MM.1S (cell line): ENCODE results near the gene CDK5.

Source experiments
- DNase-seq: peaks from one replicate; pipeline ENCODE4 v3.0.0-alpha.2; 2015
- H2AFZ ChIP-seq: fragments of 300-600 bp; sonication (generic); 2 replicates; pipeline ENCODE4 v1.6.0; 2016; ENCODE audit warnings: antibody characterized with exemption, low read length
- H3F3A ChIP-seq: fragments of 300-600 bp; sonication (generic); 2 replicates; pipeline ENCODE4 v1.6.1; 2016; ENCODE audit warnings: mild to moderate bottlenecking, antibody characterized with exemption, low read length, moderate library complexity, mixed read lengths; ENCODE audit not compliant: insufficient read depth
- H3K27ac ChIP-seq: fragments of 300-600 bp; sonication (generic); 2 replicates; pipeline ENCODE4 v1.5.1; 2016; ENCODE audit warnings: mild to moderate bottlenecking, low read length
- H3K27me3 ChIP-seq: fragments of 300-600 bp; sonication (generic); replicated peaks from 2 replicates; pipeline ENCODE4 v1.6.0; 2016; ENCODE audit warnings: low read length; ENCODE audit not compliant: insufficient read depth
- H3K36me3 ChIP-seq: fragments of 300-600 bp; sonication (generic); replicated peaks from 2 replicates; pipeline ENCODE4 v1.6.1; 2016; ENCODE audit warnings: mild to moderate bottlenecking, low read length, mixed read lengths; ENCODE audit not compliant: insufficient read depth
- H3K4me1 ChIP-seq: fragments of 300-600 bp; sonication (generic); 2 replicates; pipeline ENCODE4 v1.6.1; 2016; ENCODE audit warnings: low read length, mixed read lengths
- H3K4me2 ChIP-seq: fragments of 300-600 bp; sonication (generic); 2 replicates; pipeline ENCODE4 v1.6.0; 2016; ENCODE audit warnings: low read depth, low read length
- H3K4me3 ChIP-seq: fragments of 300-600 bp; sonication (generic); 2 replicates; pipeline ENCODE4 v1.5.1; 2016; ENCODE audit warnings: low read length, mixed read lengths
- H3K79me2 ChIP-seq: fragments of 300-600 bp; sonication (generic); 2 replicates; pipeline ENCODE4 v1.6.1; 2016; ENCODE audit warnings: mixed run types, low read length, mixed read lengths
- H3K9ac ChIP-seq: fragments of 300-600 bp; sonication (generic); 2 replicates; pipeline ENCODE4 v1.6.1; 2016; ENCODE audit warnings: low read length, mixed read lengths
- H3K9me2 ChIP-seq: fragments of 300-600 bp; sonication (generic); replicated peaks from 2 replicates; pipeline ENCODE4 v1.6.1; 2016; ENCODE audit warnings: mild to moderate bottlenecking, low read length, mixed read lengths; ENCODE audit not compliant: insufficient read depth
- H3K9me3 ChIP-seq: fragments of 300-600 bp; sonication (generic); replicated peaks from 2 replicates; pipeline ENCODE4 v1.6.1; 2016; ENCODE audit warnings: mild to moderate bottlenecking, low read length, mixed read lengths; ENCODE audit not compliant: insufficient read depth
- H4K20me1 ChIP-seq: fragments of 300-600 bp; sonication (generic); 2 replicates; pipeline ENCODE4 v1.6.1; 2016; ENCODE audit warnings: mild to moderate bottlenecking, low read length, moderate library complexity, mixed read lengths; ENCODE audit not compliant: insufficient read depth
- CTCF ChIP-seq: fragments of 300-600 bp; sonication (generic); IDR thresholded peaks from 2 replicates; pipeline ENCODE4 v1.5.1; 2016; ENCODE audit warnings: antibody characterized with exemption, low read length, mixed read lengths
- EZH2 ChIP-seq: fragments of 300-600 bp; sonication (generic); optimal IDR thresholded peaks from 2 replicates; pipeline ENCODE3; 2017; ENCODE audit warnings: low read depth, mild to moderate bottlenecking, antibody characterized with exemption, low read length, mixed read lengths
- EZH2phosphoT487 ChIP-seq: fragments of 300-600 bp; sonication (generic); IDR thresholded peaks from 2 replicates; pipeline ENCODE4 v1.6.1; 2018; ENCODE audit warnings: antibody characterized with exemption, low read length

The CDK5 gene

GRCh38 chr7:151056283-151056665, 1.4 kb downstream of the CDK5 start:
- Histone ChIP-seq H2AFZ (no peak overlapping the region), H3K4me1 (peaks cover 6% of the 10 kb centered on the region), H3K4me2 (no peak overlapping the region), H3K4me3 (no peak overlapping the region), H3F3A (peaks cover 12% of the 10 kb centered on the region), H3K9me2 (no peaks in the 10 kb centered on the region), H3K79me2 (peaks cover 20% of the 10 kb centered on the region), H3K9ac (no peak overlapping the region), H3K27ac (no peak overlapping the region), H3K9me3 (no peaks in the 10 kb centered on the region), H3K36me3 (no peaks in the 10 kb centered on the region), H3K27me3 (no peaks in the 10 kb centered on the region), H4K20me1 (no peaks in the 10 kb centered on the region)
- DNase-seq: no peak
- TF ChIP-seq EZH2phosphoT487 (no peak), EZH2 (no peak), CTCF (no peak)

GRCh38 chr7:151053751-151054150, 3.9 kb downstream of the CDK5 start:
- no peak overlapping the region for H3K4me2 ChIP-seq
- peaks cover 8% of the 10 kb centered on the region; the same call in 1 of the 2 replicates for H3F3A ChIP-seq
- no peaks in the 10 kb centered on the region for H3K9me2 ChIP-seq
- H3K27ac ChIP-seq: no peak overlapping the region
- no peaks in the 10 kb centered on the region for H3K36me3 ChIP-seq
- 0 out of 2 replicates have a peak, but pooled peaks cover 3% of the 10 kb centered on the region for H3K79me2 ChIP-seq
- H3K4me1 ChIP-seq: peaks cover 6% of the 10 kb centered on the region
- H3K27me3 ChIP-seq: peaks cover 18% of the 10 kb centered on the region
- no peak overlapping the region for H3K4me3 ChIP-seq
- no peaks in the 10 kb centered on the region for H4K20me1 ChIP-seq
- H3K9ac ChIP-seq: no peak overlapping the region
- no peak for DNase-seq
- TF ChIP-seq EZH2phosphoT487 (no peak), EZH2 (no peak), CTCF (no peak)
- H2AFZ ChIP-seq: no peak overlapping the region
- no peaks in the 10 kb centered on the region for H3K9me3 ChIP-seq

- no peak overlapping the region for H3K4me2 ChIP-seq
- H2AFZ ChIP-seq: no peak overlapping the region
- peaks cover 1% of the 10 kb centered on the region; the same call in 1 of the 2 replicates for H3F3A ChIP-seq
- TF ChIP-seq CTCF (no peak), EZH2phosphoT487 (no peak), EZH2 (no peak)
- DNase-seq: no peak
- no peak overlapping the region for H3K4me3 ChIP-seq
- H3K36me3 ChIP-seq: no peaks in the 10 kb centered on the region
- H3K4me1 ChIP-seq: peaks cover 6% of the 10 kb centered on the region
- H3K9me3 ChIP-seq: no peaks in the 10 kb centered on the region
- H3K27ac ChIP-seq: no peak overlapping the region
- H4K20me1 ChIP-seq: no peaks in the 10 kb centered on the region
- H3K9ac ChIP-seq: no peak overlapping the region
- peaks cover 18% of the 10 kb centered on the region for H3K27me3 ChIP-seq
- 0 out of 2 replicates have a peak, but pooled peaks cover 3% of the 10 kb centered on the region for H3K79me2 ChIP-seq
- no peaks in the 10 kb centered on the region for H3K9me2 ChIP-seq
Observed at GRCh38 chr7:151053096-151053495, 4.6 kb downstream of the CDK5 start.
